DMS114 treated with DMSO at 0.1 percent for 48 hours (cell line): ENCODE measurements around the gene ANKRD9.
A peak's percentile ranks its signal among the peaks of the same experiment; 100 is the strongest.
"Not testable (repeated sequence)": the region's sequence is repeated elsewhere in the genome, so short reads cannot be mapped to it uniquely, and the experiment has no call there.

Experiments used
- DNase-seq: peaks from one replicate; lab custom pipeline; 2025; ENCODE audit not compliant: unreplicated experiment; lab: John Stamatoyannopoulos, UW

ANKRD9 gene

DNA sequence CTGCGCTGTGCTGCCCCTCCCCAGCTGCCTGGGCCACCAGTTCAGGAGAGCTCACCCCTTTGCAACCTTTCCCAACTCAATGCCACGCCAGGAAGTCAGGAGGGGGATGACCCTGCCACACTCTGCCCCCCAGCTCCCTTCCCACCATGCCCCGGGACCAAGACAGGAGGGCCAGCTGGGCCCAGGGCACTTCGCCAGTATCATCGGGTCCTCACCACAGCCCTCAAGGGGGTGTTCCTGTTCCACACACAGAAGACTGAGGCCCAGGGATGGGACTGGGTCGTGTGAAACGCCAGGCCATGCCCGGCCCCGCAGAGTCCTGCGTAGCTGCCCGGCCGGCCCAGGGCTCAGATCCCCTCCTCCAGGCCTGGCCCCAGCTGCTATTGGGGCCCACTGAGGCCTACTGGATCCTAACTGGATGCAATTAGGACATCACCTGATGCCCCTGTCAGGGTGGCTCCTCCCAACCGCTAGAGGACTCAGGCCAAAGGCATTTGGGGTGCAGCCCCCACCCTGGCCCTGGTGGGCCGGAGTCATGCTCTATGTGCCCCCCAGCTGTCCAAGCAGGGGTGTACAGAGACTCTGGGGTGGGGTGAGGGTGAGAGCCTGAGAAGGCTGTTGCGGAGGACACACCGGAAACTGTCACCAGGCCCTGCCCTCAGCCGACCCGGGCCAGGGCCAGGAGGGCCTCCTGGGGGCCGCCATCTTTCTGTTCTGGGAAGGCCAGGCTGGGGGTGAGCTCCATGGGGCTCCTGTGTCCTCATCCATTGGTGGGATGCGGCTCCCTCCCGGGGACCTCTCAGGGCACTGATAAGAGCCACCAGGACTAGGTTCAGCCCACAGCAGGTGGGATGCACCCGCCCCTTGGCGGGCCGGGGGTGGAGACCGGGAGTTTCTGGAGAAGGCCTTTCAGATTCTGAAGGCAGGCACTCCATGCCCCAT lies 29.3 kb upstream of the ANKRD9 start:
- no peak for DNase-seq

DNA sequence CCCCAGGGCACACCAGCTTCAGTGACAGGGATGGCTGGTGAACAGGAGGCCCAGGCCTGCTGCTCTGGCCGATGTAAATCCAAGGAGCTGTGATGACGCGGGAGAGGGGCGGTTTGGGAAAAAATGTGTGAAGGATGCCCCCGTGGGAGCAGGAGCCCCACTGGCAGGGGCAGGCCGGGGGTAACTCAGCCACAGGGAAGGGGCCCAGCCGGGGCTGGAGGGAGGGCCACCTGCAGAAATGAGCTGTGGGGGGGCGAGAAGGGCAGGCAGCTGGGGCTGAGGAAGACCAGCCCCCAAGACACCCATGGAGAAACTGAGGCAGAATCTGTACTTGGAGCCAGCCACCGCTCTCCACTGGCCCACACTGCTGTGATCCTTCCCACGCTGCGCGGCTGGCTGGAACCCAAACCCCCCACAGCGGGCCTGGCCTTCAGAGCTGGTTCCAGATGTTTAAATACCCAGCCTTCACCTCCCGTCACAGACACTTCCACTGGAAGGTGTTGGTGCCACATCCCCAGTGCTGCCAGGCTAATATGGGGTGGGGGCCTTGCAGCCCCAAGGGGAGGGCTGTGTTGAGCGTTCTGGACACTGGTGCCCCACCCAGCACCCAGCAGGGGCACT lies 28.5 kb upstream of the ANKRD9 start:
- no peak for DNase-seq

DNA sequence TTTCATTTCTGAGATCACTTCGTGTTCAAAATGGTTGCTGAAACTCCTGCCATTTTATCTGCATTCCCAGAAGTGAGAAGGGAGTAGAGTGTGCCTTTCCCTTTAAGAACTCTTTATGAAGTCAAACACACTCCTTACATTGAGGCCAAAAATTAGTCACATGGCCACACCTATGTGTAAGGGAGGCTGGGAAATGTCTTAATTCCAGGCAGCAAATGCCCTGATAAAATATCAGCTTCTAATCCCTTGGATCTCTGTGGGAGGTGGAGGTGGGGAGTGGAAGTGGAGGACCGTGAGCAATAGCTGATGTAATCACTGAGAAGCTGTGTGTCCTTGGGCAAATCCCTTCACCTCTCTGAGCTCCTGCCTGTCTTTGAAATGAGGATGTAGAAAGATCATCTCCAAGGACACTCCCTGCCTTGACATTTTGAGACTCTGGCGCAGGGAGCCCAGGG lies 22.7 kb upstream of the ANKRD9 start:
- DNase-seq = no peak

DNA sequence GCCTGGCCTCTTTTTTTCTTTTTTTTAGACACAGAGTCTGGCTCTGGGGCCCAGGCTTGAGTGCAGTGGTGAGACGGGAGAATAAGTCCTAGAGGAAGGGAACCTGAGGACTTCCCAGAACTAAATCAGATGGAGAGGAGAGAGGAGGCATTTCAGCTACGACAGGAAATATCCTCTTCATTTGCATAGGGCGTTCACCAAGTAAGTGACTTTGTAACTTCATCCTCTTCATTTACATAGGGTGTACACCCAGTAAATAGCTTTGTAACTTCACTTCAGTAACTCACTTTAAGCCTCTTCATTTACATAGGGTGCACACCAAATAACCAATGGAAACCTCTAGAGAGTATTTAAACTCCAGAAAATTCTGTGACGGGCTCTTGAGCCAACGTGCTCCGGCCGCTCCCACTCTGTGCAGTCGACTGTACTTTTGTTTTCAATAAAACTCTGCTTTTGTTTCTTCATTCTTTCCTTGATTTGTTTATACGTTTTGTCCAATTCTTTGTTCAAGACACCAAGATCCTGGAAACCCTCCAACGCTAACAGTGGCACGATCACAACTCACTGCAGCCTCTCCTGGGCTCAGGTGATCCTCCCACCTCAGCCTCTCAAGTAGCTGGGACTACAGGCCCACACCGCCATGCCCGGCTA lies 21.4 kb upstream of the ANKRD9 start:
- DNase-seq = no peak

DNA sequence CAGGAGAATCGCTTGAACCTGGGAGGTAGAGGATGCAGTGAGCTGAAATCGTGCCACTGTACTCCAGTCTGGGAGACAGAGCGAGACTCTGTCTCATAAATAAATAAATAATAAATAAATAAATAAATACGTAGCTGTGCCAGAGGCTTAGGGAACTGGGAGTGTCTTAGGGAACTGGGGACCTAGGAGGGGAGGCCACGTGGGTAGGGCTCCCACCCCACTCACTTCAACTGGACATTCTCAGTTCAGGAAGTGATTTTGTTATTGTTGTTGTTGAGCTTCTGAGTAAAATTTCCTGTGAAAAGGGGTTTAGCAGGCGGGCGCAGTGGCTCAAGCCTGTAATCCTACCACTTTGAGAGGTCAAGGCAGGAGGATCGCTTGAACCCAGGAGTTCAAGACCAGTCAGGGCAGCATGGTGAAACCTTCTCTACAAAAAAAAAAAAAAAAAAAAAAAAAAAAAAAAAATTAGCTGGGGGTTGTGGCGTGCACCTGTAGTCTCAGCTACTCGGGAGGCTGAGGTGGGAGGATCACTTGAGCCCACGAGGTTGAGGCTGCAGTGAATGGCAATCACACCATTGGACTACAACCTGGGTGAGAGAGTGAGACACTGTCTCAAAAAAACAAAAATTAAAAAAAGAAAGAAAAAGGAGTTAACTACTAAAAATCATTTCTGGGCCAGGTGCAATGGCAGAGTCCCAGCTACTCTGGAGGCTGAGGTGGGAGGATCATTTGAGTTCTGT lies 19.0 kb upstream of the ANKRD9 start:
- no peak for DNase-seq

DNA sequence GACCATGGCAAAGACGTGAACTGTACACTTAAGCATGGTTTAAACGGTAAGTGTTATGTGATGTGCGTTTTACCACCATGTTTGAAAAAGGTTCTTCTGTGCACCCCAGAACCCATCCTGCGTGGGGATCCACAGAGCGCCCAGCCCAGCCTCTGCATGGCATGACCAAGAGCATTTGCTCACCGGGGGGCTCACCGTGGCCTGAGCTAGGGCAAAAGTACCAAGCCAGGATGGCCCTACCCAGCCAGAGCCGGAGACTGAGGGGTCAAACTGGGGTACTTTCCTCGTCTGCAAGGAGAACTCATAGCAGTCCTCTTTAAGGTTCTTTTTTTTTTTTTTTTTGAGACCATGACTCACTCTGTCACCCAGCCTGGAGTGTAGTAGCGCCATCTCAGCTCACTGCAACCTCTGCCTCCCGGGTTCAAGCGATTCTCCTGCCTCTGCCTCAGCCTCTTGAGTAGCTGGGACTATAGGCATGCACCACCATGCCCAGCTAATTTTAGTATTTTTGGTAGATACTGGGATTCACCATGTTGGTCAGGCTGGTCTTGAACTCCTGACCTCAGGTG lies 16.4 kb upstream of the ANKRD9 start:
- no peak for DNase-seq

DNA sequence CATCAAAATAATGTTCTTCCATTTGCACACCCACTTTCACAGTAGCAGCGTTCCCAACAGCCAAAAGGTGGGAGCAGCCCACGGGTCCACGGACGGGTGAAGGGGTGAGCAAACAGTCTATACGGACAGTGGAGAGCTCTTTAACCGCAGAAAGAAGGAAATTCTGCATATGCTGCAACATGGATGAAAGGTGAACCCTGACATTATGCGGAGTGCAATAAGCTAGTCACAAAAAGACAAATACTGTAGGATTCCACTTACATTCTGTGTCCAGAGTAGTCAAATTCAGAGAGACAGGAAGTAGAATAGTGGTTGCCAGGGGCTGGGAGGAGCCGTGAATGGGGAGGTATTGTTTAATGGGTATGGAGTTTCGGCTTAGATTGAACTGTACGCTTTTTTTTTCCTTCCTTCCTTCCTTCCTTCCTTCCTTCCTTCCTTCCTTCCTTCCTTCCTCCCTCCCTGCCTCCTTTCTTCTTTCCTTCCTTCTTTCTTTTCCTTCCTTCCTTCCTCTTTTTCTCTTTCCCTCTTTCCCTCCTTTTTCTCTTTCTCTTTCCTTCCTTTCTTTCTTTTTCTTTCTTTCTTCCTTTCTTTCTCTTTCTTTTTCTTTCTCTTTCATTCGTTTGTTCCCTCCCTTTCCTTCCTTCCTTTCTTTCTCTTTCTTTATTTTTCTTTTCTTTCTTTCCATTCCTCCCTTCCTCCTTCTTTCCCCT lies 15.8 kb upstream of the ANKRD9 start:
- peak; percentile 18 for DNase-seq

DNA sequence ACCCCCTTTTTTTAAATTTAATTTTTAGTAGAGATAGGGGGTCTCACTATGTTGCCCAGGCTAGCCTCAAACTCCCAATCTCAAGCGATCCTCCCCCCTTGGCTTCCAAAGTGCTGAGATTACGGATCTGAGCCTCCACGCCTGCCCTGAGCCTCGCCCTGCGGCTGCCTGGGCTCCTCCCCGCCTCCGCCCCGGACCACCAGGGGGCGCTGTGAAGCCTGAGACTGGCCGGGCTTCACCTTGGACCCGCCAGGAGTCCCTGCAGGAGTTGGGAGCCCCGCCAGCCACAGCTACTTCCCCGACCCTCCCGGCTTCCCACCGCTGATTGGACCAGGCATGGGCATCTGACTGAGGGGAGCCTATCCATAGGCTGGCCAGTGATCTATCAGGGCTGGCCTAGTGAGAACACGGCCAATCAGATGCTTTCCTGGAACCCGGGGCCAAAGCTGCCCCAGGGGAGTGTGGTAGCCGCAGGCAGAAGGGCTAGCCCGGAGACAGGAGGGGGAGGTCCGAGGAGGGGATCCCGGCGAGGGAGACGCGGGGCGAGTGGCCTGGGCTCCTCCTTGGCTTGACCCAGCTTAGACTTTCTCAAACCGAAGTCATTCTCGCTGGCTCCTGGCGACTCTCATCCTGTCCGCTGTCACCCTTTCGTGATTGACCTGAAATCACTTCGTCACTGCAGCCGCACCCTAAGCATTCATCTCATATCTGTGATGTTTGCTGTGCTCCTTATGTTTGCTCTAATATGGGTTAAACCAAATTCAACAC lies 15.1 kb upstream of the ANKRD9 start:
- DNase-seq = peak; percentile 91

DNA sequence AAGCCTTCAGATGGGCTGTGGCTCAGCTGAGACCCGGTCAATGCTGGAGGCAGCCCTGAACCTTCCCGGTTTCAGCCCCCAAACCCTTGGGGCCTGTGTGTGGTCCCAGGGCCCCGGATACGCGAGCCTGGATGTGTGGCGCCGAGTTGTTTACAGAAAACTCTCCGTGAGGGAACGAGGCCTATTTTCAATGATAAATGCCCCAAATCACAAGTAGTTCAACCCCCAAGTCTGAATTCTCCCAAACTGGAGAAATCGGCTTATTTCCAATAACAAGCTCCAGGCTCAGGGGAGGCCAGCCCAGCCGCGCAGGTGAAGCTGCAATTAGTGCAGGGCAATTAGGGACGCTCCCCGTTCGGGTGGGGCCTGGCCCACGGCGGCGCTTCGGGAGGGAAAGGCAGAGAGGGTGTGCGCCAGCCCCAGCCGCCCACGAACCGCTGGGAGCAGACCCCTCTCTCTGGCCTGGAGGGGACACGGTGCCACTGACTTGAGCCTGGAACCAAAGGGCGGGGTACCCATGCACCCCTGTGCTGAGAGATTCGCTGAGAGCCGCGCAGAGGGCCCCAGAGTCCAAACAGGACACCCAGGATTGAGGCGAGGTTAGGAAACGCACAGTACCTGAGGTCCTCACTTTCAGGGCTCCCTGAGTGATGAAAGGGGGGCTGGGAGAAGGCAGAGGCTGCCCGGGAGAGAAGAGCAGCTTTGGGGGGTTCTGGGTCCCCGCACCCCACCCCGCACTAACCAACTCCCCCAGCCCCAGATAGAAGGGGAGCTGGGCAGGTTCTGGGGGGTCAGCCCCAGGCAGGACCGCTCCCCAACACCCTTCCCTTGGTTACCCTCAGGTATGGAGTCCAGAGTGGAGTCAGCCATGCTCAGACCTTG lies 14.2 kb upstream of the ANKRD9 start:
- DNase-seq = no peak

DNA sequence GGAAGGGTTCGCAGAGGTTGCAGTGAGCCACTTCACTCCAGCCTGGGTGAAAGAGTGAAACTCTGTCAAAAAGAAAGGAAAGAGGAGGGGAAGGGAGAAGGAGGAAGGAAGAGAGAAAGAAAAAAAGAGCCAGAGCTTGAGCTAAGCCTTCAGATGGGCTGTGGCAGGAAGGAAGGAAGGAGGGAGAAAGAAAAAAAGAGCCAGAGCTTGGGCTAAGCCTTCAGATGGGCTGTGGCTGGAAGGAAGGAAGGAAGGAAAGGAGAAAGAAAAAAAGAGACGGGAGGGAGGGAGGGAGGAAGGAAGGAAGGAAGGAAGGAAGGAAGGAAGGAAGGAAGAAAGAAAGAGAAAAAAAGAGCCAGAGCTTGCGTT lies 13.6 kb upstream of the ANKRD9 start:
- DNase-seq = no peak

DNA sequence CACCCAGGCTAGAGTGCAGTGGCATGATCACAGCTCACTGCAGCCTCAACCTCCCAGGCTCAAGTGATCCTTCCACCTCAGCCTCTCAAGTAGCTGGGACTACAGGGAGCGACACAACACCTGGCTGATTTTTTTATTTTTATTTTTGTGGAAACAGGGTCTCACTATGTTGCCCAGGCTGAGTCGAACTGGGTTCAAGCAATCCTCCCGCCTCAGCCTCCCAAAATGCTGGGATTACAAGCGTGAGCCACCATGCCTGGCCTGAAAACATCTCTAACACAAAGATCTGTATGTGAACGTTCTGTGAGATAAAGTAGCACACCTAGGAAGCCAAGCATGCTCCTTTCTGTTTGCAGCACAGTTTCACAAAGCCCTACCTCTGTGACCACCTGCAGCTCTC lies 10.1 kb upstream of the ANKRD9 start:
- DNase-seq = not testable (repeated sequence)

DNA sequence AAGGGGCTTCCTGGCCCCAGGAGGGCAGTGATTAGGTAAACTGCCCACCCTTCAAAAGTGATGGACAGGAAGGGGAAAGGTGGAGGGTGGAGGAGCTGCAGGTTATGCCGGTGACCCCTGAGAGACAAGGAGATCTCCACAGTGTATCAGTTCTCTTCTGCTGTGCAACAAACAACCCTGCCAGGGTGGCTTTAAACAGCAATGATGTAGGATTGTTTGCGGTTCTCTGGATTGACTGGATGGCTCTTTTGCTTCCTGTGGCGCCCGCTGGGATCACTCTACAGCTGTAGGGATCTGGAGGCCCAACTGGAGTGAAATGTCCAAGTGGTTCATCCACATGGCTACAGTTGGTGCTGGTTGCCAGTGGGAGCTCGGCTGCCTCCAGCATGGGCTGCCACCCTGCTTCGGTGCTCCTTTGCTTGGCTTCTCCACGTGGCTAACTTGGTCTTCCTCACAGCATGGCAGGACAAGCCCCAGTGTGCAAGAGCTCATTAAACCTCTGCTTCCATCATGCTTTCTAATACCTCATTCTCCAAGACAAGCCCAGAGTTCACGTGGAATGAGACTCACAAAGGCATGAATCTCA lies 8.6 kb upstream of the ANKRD9 start:
- DNase-seq = no peak

DNA sequence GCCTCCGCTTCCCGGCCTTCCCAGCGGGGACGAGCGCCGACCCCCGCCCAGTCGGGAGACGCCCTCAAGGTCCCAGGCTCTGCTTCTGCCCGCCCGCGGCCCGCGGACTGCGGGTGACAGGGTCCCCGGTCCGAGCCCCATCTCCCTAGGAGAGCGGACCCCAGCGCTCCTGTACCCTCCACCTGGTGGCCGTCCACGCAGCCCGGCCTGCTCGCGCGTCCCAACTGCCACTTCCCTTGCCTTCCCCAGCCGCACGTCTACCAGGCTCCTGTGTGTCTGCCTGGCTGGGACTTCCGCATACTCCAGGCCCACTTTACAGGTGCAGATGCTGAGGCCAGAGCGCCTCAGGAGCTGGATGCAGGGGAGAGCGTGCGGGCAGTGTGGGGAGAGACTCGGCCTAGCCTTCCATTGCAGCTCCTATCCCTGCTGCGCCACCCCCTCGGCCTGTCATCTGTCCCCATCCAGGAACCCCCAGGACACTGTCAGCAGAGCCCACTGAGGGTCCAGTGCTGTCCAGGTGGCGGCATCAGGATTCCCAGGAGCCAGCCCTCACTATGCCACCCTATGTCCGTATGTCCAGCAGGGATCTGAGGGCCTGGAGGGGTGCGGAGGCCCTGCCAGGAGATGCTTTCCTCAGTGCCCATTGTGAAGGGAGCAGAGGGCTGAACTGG lies 8.0 kb upstream of the ANKRD9 start:
- DNase-seq = no peak

DNA sequence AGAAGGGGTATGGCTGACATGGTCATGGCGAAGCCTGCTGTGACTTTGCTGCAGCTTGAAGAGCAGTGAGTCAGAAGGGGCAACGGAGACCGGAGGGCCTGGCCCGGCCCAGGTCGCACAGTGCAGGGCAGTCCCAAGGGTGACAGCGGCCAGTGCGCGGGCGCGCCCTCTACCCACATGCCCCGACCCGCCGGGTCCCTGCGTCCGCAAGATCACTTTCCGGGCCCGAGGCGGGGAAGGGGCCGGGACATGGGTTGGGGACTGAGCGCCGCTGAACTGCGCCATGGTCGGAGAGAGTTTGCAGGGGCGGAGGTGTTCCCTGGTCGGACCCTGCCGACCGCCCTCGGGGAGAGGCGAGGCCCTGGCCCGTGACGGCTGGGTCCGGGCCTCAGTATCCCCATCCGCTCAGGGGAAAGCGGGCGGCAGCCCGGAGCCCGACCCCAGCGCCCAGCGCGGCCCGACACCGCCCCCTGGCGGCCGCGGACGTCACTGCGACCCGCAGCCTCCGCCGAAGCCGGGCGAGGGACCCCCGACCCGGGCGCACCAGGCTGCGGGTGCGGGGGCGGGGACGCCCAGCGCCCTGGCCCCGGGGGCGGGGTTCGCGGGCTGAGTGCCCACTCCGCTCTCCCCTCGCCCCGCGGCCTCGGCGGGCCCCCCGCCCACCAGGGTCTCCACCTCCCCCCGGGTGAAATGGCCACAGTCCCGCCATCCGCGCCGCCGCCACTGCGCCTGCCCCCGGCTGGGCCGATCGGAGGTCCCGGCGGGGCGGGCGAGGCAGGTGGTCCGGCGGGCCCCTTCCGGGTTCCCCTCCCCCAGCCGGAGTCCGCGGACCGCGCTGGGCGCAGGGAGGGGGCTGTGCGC lies 7.2 kb upstream of the ANKRD9 start:
- no peak for DNase-seq

DNA sequence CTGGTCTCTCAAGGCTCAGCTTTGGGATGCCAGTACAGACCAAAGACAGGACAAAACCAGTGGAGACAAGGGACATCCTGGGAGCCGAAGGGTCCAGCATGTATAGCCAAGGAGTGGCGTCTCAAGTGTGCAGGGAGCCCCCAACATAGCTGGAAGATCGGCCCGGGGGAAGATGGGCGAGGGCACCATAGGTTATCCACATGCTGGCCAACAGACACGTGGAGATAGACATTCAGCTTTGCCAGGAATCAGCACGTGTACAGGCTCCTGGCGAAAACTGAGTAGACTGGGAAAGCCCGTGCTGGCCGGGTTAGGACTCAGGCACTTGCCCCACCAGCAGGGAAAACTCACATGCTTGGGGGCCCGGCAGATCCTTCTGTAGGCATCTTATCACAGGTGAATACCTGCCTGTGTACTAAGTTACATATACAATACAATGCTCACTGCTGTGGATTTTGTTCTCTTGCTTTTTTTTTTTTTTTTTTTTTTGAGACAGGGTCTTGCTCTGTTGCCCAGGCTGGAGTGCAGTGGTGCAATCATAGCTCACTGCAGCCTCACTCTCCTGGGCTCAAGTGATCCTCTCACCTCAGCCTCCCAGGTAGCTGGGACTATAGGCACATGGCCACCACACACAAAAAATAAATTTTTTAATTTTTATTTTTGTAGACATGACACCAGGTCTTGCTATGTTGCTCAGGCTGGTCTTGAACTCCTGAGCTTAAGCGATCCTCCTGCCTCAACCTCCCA lies 5.6 kb upstream of the ANKRD9 start:
- no peak for DNase-seq
